Stimulated activated CD4-positive, alpha-beta T cell treated with anti-CD3 and anti-CD28 coated beads, Interleukin-1b, Interleukin-23, amount 100 ng/mL, for 48 hours (primary cell): ENCODE measurements around the gene LSAMP.
"Not testable (repeated sequence)": the region's sequence is repeated elsewhere in the genome, so short reads cannot be mapped to it uniquely, and the experiment has no call there.

Experiments
- DNase-seq: peaks from one replicate; pipeline ENCODE4 v3.0.0-alpha.2; 2020

Gene LSAMP

GRCh38 chr3:116233711-116234357 is 211.5 kb downstream of the LSAMP start:
- no peak for DNase-seq

DNA sequence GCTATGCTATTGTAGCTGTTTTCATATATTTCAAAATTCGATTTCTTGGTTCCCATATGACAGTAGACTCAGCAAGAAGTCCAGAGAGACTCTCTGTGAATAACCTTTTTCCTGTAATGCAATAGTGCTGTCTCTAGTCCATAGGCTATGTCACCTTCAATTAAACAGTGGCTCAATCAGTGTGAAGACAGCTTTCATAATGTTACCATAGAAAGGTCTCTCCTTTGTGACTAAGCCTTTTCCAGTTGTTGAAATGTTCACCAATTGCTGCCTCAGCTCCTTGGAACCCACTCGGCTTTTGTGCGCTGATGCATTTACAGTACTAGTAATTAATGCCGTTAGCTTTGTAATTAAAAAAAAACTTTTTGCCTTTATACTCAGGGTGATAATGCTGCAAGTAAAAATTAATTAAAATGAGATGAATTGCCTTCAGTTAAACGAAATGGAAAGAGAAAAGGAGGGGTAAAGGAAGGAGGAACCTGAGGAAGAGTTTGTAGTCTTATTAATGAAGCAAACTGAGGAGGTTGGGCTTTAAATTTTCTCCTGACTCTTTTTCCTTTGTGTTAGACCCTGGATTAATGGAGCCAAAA is 214.8 kb downstream of the LSAMP start:
- DNase-seq = no peak

- no peak for DNase-seq
Measured at GRCh38 chr3:116226266-116226665, 219.0 kb downstream of the LSAMP start.

DNA sequence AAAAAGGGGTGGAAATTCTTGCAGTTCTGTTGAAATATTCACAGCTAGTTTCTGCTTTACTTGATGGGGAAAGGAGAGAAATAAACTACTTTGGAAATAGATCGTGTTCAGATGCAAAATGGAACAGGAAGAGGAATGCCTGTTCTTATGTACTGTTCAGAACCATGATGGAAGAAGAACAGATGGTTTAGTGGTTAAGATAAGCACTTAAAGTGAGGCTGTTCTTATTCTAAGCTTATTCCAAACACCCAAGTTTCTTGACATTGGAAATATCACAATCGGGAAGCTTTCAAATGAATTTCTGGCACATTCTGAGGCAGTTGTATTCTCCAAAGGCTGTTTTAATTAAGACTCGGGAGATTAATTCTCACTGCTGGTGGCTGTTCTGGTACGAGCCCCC is 228.5 kb downstream of the LSAMP start:
- DNase-seq = no peak

GRCh38 chr3:116211901-116212300 is 233.4 kb downstream of the LSAMP start:
- DNase-seq = no peak

DNA sequence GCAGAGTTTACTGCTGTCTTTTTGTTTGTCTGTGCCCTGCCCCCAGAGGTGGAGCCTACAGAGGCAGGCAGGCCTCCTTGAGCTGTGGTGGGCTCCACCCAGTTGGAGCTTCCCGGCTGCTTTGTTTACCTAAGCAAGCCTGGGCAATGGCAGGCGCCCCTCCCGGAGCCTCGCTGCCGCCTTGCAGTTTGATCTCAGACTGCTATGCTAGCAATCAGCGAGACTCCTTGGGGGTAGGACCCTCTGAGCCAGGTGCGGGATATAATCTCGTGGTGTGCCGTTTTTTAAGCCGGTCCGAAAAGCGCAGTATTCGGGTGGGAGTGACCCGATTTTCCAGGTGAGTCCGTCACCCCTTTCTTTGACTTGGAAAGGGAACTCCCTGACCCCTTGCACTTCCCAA is 236.5 kb downstream of the LSAMP start:
- not testable (repeated sequence) for DNase-seq

DNA sequence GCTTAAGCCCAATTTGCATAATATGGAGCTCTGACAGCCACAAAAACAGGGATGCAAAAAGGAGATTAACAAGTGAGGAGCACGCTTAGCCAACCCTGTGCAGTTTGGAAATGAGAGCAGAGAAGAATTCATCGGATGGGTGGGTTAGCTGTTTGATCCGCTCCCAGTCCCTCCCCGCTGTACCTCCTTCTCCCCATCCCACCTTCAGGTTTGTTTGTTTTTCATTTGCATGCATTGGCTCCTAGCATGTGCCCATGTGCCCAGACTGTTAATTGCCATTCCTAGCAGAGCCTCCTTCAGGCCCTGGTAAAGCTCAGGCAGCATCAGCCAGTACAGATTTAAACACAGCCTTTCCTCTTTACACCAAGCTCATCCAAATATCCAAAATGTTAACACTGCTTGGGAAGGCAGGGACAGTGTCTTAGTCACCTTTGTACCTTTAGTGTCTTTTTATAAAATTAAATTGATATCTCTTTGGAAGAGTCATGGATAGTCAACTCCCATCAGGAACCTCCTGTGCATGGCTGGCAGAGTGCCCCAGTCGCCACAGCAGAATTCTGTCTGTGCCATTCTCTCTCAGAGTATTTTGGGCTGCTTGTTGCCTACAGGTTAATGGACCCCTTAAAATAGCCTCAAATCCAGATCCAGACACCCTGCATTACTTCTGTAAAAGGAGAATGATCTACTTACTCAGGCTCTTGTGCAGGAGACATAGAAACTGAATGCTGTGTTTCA is 244.2 kb downstream of the LSAMP start:
- DNase-seq = no peak

DNA sequence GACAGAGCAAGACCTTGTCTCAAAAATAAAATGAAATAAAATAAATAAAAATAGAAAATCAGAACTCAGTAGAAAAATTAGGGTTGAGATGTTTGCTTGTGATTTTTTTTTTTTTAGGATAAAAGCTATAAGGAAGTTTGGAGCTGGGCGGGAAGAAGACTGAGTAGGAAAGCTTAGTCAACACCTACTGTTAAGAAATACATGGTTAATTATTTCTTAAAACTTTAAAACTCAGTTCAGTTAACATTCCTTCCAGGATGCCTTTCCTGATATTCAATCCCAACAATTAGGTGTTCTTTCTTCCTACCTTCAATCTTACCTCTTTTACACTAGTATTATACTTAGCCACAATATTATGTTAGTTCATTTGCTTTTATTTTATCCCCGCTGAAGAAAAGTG is 246.2 kb downstream of the LSAMP start:
- no peak for DNase-seq

DNA sequence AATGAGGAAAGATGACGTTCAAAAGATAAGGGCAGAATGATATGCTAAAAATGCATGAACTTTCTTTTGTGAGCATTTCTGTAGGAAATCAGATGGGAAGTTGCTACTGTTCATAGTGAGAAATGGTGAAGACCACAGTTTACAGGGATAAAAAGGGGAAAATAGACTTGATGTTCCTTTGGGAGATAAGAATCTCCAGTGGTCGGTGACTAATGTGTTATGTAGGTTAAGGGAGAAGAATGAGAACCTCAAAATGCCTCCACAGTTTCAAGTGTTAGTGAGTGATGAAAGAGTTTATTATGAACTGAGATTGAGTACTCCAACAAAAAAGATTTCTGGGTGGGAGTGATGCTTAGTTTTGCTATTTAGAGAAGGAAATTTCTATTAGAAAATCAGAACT is 247.2 kb downstream of the LSAMP start:
- no peak for DNase-seq

- DNase-seq = no peak
Measured at GRCh38 chr3:116192464-116192863, 252.8 kb downstream of the LSAMP start.

GRCh38 chr3:116191409-116191808 is 253.9 kb downstream of the LSAMP start:
- no peak for DNase-seq

DNA sequence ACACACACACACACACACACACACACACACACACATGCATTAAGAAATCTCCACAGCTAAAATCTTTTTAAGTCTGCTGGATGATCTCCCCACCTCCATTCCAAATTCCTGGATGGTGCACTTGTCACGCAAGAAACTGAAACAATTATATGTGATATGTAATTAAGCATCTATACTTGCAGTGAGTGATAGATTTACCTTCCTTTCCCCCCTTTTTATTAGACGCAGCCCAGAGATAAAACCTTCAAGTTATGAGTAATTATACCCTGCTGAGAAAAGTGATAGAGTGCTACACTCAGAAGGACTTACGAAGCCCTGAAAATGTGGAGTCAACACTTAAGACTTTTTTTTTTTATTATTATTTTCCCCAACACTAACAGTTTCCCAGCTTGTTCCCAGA is 255.2 kb downstream of the LSAMP start:
- DNase-seq = no peak

DNA sequence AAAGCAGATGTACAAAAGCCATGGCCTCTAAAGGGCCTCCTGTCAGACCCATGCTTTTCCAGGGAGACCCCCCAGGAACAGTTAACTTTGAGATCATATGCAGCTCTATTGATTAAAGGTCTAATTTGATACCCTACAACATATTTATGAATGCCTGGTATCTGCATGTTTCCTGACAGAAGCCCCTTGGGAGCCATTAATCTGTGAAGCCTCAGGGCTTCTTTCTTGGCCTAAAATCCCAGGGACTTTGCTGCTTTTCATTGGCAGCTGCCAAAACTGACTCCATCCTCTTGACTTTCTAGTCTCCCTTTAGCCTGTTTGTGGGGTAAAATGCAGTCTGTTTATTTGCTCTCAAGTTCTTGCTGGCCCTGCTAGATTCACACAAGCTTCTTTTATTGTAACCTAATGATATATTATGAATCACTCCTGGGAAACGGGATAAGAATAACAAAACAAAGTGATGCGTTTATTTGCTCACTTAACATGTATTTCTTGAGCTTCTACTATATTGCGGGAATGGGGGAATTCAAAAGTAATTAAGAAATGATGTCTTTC is 257.0 kb downstream of the LSAMP start:
- DNase-seq = no peak

- DNase-seq = no peak
Measured at GRCh38 chr3:116186049-116186448, 259.2 kb downstream of the LSAMP start.

- DNase-seq = no peak
Measured at GRCh38 chr3:116181159-116181558, 264.1 kb downstream of the LSAMP start.

DNA sequence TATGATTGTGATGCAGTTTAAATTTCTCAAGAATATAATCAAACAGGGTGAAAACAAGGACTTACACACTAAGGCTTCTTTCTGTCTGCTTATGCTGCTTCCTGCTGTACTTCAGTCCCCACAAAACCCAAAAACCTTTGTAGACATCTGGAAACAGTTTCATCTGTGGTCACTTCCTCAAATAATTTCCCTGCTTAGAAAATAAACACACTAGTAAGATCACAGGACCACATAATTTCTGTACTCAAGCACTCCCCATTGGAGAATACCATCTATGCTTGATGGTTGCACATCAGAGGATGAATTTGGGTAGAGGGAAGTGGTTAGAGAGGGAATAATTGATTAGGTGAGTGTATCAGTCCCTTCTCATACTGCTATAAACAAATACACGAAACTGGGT is 266.2 kb downstream of the LSAMP start:
- no peak for DNase-seq

- no peak for DNase-seq
Measured at GRCh38 chr3:116176974-116177555, 268.2 kb downstream of the LSAMP start.

- DNase-seq = no peak
Measured at GRCh38 chr3:116166121-116166520, 279.2 kb downstream of the LSAMP start.

GRCh38 chr3:116165641-116166040 is 279.6 kb downstream of the LSAMP start:
- DNase-seq = no peak

- DNase-seq = no peak
Measured at GRCh38 chr3:116165135-116165534, 280.2 kb downstream of the LSAMP start.

GRCh38 chr3:116164039-116164438 is 281.2 kb downstream of the LSAMP start:
- no peak for DNase-seq

- DNase-seq = no peak
Measured at GRCh38 chr3:116161575-116162525, 283.4 kb downstream of the LSAMP start.

- no peak for DNase-seq
Measured at GRCh38 chr3:116160594-116160993, 284.7 kb downstream of the LSAMP start.
